ENCODE results near the gene CYTL1. TPM values are rescaled to one million over a fixed set of nuclear protein-coding genes. Genes with fewer than 3 reads are reported as not detected.

Gene CYTL1
- total RNA-seq, 2 experiments from 2014 or later = not detected

GRCh38 chr4:4980621-4981230 is 38.5 kb downstream of the CYTL1 start:
- Mint-ChIP-seq H3K36me3 (no peaks in the 10 kb centered on the region), H3K9me3 (peaks cover 2% of the 10 kb centered on the region), H3K27me3 (no peaks in the 10 kb centered on the region), H3K4me1 (no peaks in the 10 kb centered on the region), H3K27ac (no peak overlapping the region), H3K4me3 (no peak overlapping the region)
- DNase-seq = no peak

- no peak for DNase-seq
- Mint-ChIP-seq H3K4me1 (no peaks in the 10 kb centered on the region), H3K4me3 (no peak overlapping the region)
These were observed 39.3 kb downstream of the CYTL1 start for GRCh38 chr4:4979971-4980370.

GRCh38 chr4:4974727-4975126 is 44.5 kb downstream of the CYTL1 start:
- no peak for DNase-seq
- Mint-ChIP-seq H3K27me3 (no peaks in the 10 kb centered on the region), H3K9me3 (peaks cover 12% of the 10 kb centered on the region), H3K27ac (no peak overlapping the region), H3K4me3 (no peak overlapping the region), H3K36me3 (no peaks in the 10 kb centered on the region), H3K4me1 (no peaks in the 10 kb centered on the region)

More at GRCh38 chr4:4979971-4980370, 39.3 kb downstream of the CYTL1 start:
- Mint-ChIP-seq H3K36me3 (no peaks in the 10 kb centered on the region), H3K27me3 (no peaks in the 10 kb centered on the region), H3K9me3 (peaks cover 8% of the 10 kb centered on the region), H3K27ac (no peak overlapping the region)

- Mint-ChIP-seq H3K9me3 (peaks cover 10% of the 10 kb centered on the region), H3K27me3 (peaks cover 5% of the 10 kb centered on the region), H3K4me1 (no peaks in the 10 kb centered on the region), H3K27ac (no peak overlapping the region), H3K4me3 (no peak overlapping the region), H3K36me3 (no peaks in the 10 kb centered on the region)
- DNase-seq = no peak
These were observed 47.5 kb downstream of the CYTL1 start for GRCh38 chr4:4971796-4972195.

GRCh38 chr4:4969298-4969697 is 50.0 kb downstream of the CYTL1 start:
- H3K4me1 Mint-ChIP-seq = no peaks in the 10 kb centered on the region
- no peak overlapping the region for H3K27ac Mint-ChIP-seq
- no peak for DNase-seq
- peaks cover 4% of the 10 kb centered on the region for H3K36me3 Mint-ChIP-seq
- H3K9me3 Mint-ChIP-seq = peaks cover 8% of the 10 kb centered on the region
- H3K27me3 Mint-ChIP-seq = peaks cover 5% of the 10 kb centered on the region
- H3K4me3 Mint-ChIP-seq = no peak overlapping the region

- no peak for DNase-seq
- Mint-ChIP-seq H3K4me1 (no peaks in the 10 kb centered on the region), H3K27ac (no peak overlapping the region), H3K9me3 (peaks cover 14% of the 10 kb centered on the region), H3K36me3 (peaks cover 5% of the 10 kb centered on the region), H3K4me3 (no peak overlapping the region), H3K27me3 (peaks cover 5% of the 10 kb centered on the region)
These were observed 51.0 kb downstream of the CYTL1 start for GRCh38 chr4:4968161-4968725.

Other genes with a start within 250 kb of the CYTL1 start
- gene MSX1, start 159.8 kb downstream of the CYTL1 start, total RNA-seq = under 1 TPM; 0.10 to 0.14 TPM
- gene STK32B, start 32.0 kb upstream of the CYTL1 start, total RNA-seq = not detected